Effector memory CD8-positive, alpha-beta T cell (primary cell): ENCODE data around the gene CRIP2.

Experiments used
- ATAC-seq: fragments of 150-1000 bp; cut with Tn5 transposase; replicated peaks from 2 replicates; pipeline ENCODE4 v1.10.0; 2021; ENCODE audit warnings: mild to moderate bottlenecking, moderate library complexity
- DNase-seq, 3 experiments: peaks; one replicate each; pipeline ENCODE4 v3.0.0; 2021
- H3K27ac Mint-ChIP-seq, 2 donors: one replicate each; pipeline ENCODE4 v1.8.0; 2022; ENCODE audit warnings: mild to moderate bottlenecking in 2 of 2, mixed read lengths in 2 of 2, moderate library complexity in 2 of 2
- H3K27me3 Mint-ChIP-seq, 2 donors: one replicate each; pipeline ENCODE4 v1.8.0; 2022; ENCODE audit warnings: mixed read lengths in 2 of 2
- H3K36me3 Mint-ChIP-seq: one replicate; pipeline ENCODE4 v1.8.0; 2022; ENCODE audit warnings: mild to moderate bottlenecking, moderate library complexity, mixed read lengths; ENCODE audit not compliant: insufficient read depth
- H3K4me1 Mint-ChIP-seq, 2 donors: one replicate each; pipeline ENCODE4 v1.8.0; 2022; ENCODE audit warnings: low read depth in 2 of 2, mixed read lengths in 2 of 2
- H3K4me3 Mint-ChIP-seq, 2 donors: one replicate each; pipeline ENCODE4 v1.8.0; 2022; ENCODE audit warnings: mild to moderate bottlenecking in 2 of 2, mixed read lengths in 2 of 2, moderate library complexity in 2 of 2
- H3K9me3 Mint-ChIP-seq, 2 donors: one replicate each; pipeline ENCODE4 v1.8.0; 2022; ENCODE audit warnings: mixed read lengths in 2 of 2

The CRIP2 gene

GRCh38 chr14:105494606-105494929 is 19.9 kb downstream of the CRIP2 start:
- no peak overlapping the region for H3K4me3 Mint-ChIP-seq
- H3K36me3 Mint-ChIP-seq = peaks cover 95% of the 10 kb centered on the region
- DNase-seq (no peak), ATAC-seq (no peak)
- no peaks in the 10 kb centered on the region for H3K9me3 Mint-ChIP-seq
- H3K27me3 Mint-ChIP-seq = no peaks in the 10 kb centered on the region
- peaks cover 8 to 12% of the 10 kb centered on the region in 2 donors for H3K4me1 Mint-ChIP-seq
- H3K27ac Mint-ChIP-seq = peak overlapping the region; percentile 51 to 65

GRCh38 chr14:105495101-105495989 is 20.7 kb downstream of the CRIP2 start:
- Mint-ChIP-seq H3K4me1 (peaks cover 5 to 11% of the 10 kb centered on the region in 2 donors), H3K36me3 (peaks cover 95% of the 10 kb centered on the region), H3K9me3 (no peaks in the 10 kb centered on the region), H3K4me3 (no peak overlapping the region), H3K27ac (peak overlapping the region; percentile 65 to 92), H3K27me3 (no peaks in the 10 kb centered on the region)
- ATAC-seq (no peak), DNase-seq (no peak)

- Mint-ChIP-seq H3K27me3 (no peaks in the 10 kb centered on the region), H3K36me3 (peaks cover 95% of the 10 kb centered on the region), H3K27ac (peak overlapping the region; percentile 68 to 92), H3K9me3 (no peaks in the 10 kb centered on the region), H3K4me1 (peaks cover 5 to 12% of the 10 kb centered on the region in 2 donors), H3K4me3 (no peak overlapping the region)
- no peak for ATAC-seq
- DNase-seq = peak in 1 of 3 experiments; percentile 2
Measured at GRCh38 chr14:105495990-105496830, 21.6 kb downstream of the CRIP2 start.

- peaks cover under 1 to 8% of the 10 kb centered on the region in 2 donors for H3K4me1 Mint-ChIP-seq
- H3K4me3 Mint-ChIP-seq = peak overlapping the region in 1 of 2 donors; percentile 33
- no peak for ATAC-seq
- peak overlapping the region in 1 of 2 donors; percentile 92 for H3K27ac Mint-ChIP-seq
- H3K27me3 Mint-ChIP-seq = no peaks in the 10 kb centered on the region
- peaks cover 95% of the 10 kb centered on the region for H3K36me3 Mint-ChIP-seq
- peak in 1 of 3 experiments; percentile 7 for DNase-seq
- no peaks in the 10 kb centered on the region for H3K9me3 Mint-ChIP-seq
Measured at GRCh38 chr14:105496831-105497591, 22.4 kb downstream of the CRIP2 start.

- peaks cover 0 to 9% of the 10 kb centered on the region in 2 donors for H3K4me1 Mint-ChIP-seq
- peak overlapping the region; percentile 60 to 92 for H3K27ac Mint-ChIP-seq
- peaks cover 95% of the 10 kb centered on the region for H3K36me3 Mint-ChIP-seq
- peak overlapping the region in 1 of 2 donors; percentile 33 for H3K4me3 Mint-ChIP-seq
- DNase-seq = no peak
- no peaks in the 10 kb centered on the region for H3K9me3 Mint-ChIP-seq
- no peak for ATAC-seq
- H3K27me3 Mint-ChIP-seq = peaks cover 0 to 5% of the 10 kb centered on the region in 2 donors
Measured at GRCh38 chr14:105497671-105498429, 23.2 kb downstream of the CRIP2 start.

GRCh38 chr14:105498430-105499255 is 24.0 kb downstream of the CRIP2 start:
- H3K36me3 Mint-ChIP-seq = peaks cover 95% of the 10 kb centered on the region
- no peaks in the 10 kb centered on the region for H3K9me3 Mint-ChIP-seq
- peak overlapping the region; percentile 60 to 92 for H3K27ac Mint-ChIP-seq
- peaks cover 0 to 5% of the 10 kb centered on the region in 2 donors for H3K4me1 Mint-ChIP-seq
- H3K27me3 Mint-ChIP-seq = peaks cover 0 to 11% of the 10 kb centered on the region in 2 donors
- DNase-seq (no peak), ATAC-seq (no peak)
- H3K4me3 Mint-ChIP-seq = peak overlapping the region in 1 of 2 donors; percentile 12

- DNase-seq = peak in 1 of 3 experiments; percentile 3
- no peak for ATAC-seq
- Mint-ChIP-seq H3K27ac (peak overlapping the region in 1 of 2 donors; percentile 92), H3K36me3 (peaks cover 93% of the 10 kb centered on the region), H3K27me3 (peaks cover 0 to 11% of the 10 kb centered on the region in 2 donors), H3K4me1 (peaks cover 0 to 5% of the 10 kb centered on the region in 2 donors), H3K9me3 (no peaks in the 10 kb centered on the region), H3K4me3 (peak overlapping the region in 1 of 2 donors; percentile 12)
Measured at GRCh38 chr14:105499256-105500035, 24.8 kb downstream of the CRIP2 start.

- H3K27ac Mint-ChIP-seq = peak overlapping the region; percentile 22 to 92
Measured at GRCh38 chr14:105500036-105500725, 25.6 kb downstream of the CRIP2 start.

GRCh38 chr14:105500726-105501101 is 26.1 kb downstream of the CRIP2 start:
- Mint-ChIP-seq H3K27me3 (peaks cover 0 to 11% of the 10 kb centered on the region in 2 donors), H3K4me3 (no peak overlapping the region), H3K27ac (peak overlapping the region in 1 of 2 donors; percentile 92), H3K36me3 (peaks cover 87% of the 10 kb centered on the region), H3K4me1 (peaks cover 0 to 5% of the 10 kb centered on the region in 2 donors), H3K9me3 (no peaks in the 10 kb centered on the region)
- DNase-seq (no peak), ATAC-seq (no peak)

More at GRCh38 chr14:105500036-105500725, 25.6 kb downstream of the CRIP2 start:
- DNase-seq (no peak), ATAC-seq (no peak)
- Mint-ChIP-seq H3K36me3 (peaks cover 92% of the 10 kb centered on the region), H3K4me3 (no peak overlapping the region), H3K9me3 (no peaks in the 10 kb centered on the region), H3K4me1 (peaks cover 0 to 5% of the 10 kb centered on the region in 2 donors), H3K27me3 (peaks cover 0 to 11% of the 10 kb centered on the region in 2 donors)

GRCh38 chr14:105501504-105502291 is 27.1 kb downstream of the CRIP2 start:
- peaks cover 0 to 5% of the 10 kb centered on the region in 2 donors for H3K4me1 Mint-ChIP-seq
- H3K9me3 Mint-ChIP-seq = no peaks in the 10 kb centered on the region
- H3K36me3 Mint-ChIP-seq = peaks cover 78% of the 10 kb centered on the region
- peak overlapping the region in 1 of 2 donors; percentile 92 for H3K27ac Mint-ChIP-seq
- DNase-seq (no peak), ATAC-seq (no peak)
- peaks cover 0 to 11% of the 10 kb centered on the region in 2 donors for H3K27me3 Mint-ChIP-seq
- peak overlapping the region in 1 of 2 donors; percentile 38 for H3K4me3 Mint-ChIP-seq
